DOHH2 (cell line): ENCODE data around the gene SLC35B4.
A peak's percentile ranks its signal among the peaks of the same experiment; 100 is the strongest.

Source experiments
- H3F3A ChIP-seq: fragments of 200-600 bp; sonication (generic), shearing (Covaris generic); 2 replicates; pipeline ENCODE4 v1.6.0; 2016; ENCODE audit warnings: antibody characterized with exemption, mild to moderate bottlenecking; ENCODE audit not compliant: control insufficient read depth, insufficient read depth
- H3K27ac ChIP-seq: fragments of 200-600 bp; sonication (generic); 2 replicates; pipeline ENCODE4 v1.5.1; 2014; ENCODE audit warnings: low read depth, mild to moderate bottlenecking, low read length, moderate library complexity
- H3K27me3 ChIP-seq: fragments of 200-600 bp; sonication (generic); 2 replicates; pipeline ENCODE4 v1.6.1; 2014; ENCODE audit warnings: mild to moderate bottlenecking, low read length, mixed read lengths; ENCODE audit not compliant: control insufficient read depth
- H3K36me3 ChIP-seq: fragments of 200-600 bp; sonication (generic); 2 replicates; pipeline ENCODE4 v1.6.1; 2014; ENCODE audit warnings: mild to moderate bottlenecking, low read length, moderate library complexity, mixed read lengths; ENCODE audit not compliant: control insufficient read depth
- H3K4me1 ChIP-seq: fragments of 200-600 bp; sonication (generic); 2 replicates; pipeline ENCODE4 v1.6.1; 2014; ENCODE audit warnings: mild to moderate bottlenecking, low read length, mixed read lengths; ENCODE audit not compliant: control insufficient read depth
- H3K4me2 ChIP-seq: fragments of 200-600 bp; sonication (generic); 2 replicates; pipeline ENCODE4 v1.6.0; 2014; ENCODE audit warnings: mild to moderate bottlenecking, low read length, moderate library complexity
- H3K4me3 ChIP-seq: fragments of 200-600 bp; sonication (generic); 2 replicates; pipeline ENCODE4 v1.5.1; 2014; ENCODE audit warnings: mild to moderate bottlenecking, low read length, mixed read lengths
- H3K79me2 ChIP-seq: fragments of 200-600 bp; sonication (generic); 2 replicates; pipeline ENCODE4 v1.6.1; 2014; ENCODE audit warnings: mild to moderate bottlenecking, low read length, mixed read lengths; ENCODE audit not compliant: control insufficient read depth
- H3K9me2 ChIP-seq: fragments of 200-600 bp; sonication (generic); replicated peaks from 2 replicates; pipeline ENCODE4 v1.6.1; 2014; ENCODE audit warnings: mild to moderate bottlenecking, low read length, mixed read lengths; ENCODE audit not compliant: control insufficient read depth
- H3K9me3 ChIP-seq: fragments of 200-600 bp; sonication (generic); 2 replicates; pipeline ENCODE4 v1.6.1; 2014; ENCODE audit warnings: antibody characterized with exemption, low read length, mixed read lengths; ENCODE audit not compliant: control insufficient read depth, insufficient read depth
- H4K20me1 ChIP-seq: fragments of 200-600 bp; sonication (generic); 2 replicates; pipeline ENCODE4 v1.6.0; 2014; ENCODE audit warnings: low read depth, mild to moderate bottlenecking, antibody characterized with exemption, low read length, moderate library complexity; ENCODE audit not compliant: control insufficient read depth, insufficient read depth
- CTCF ChIP-seq: fragments of 200-600 bp; sonication (generic); IDR thresholded peaks from one replicate; pipeline ENCODE4 v1.5.1; 2014; ENCODE audit warnings: antibody characterized with exemption, mild to moderate bottlenecking, low read depth, low read length; ENCODE audit not compliant: poor library complexity, severe bottlenecking
- EZH2phosphoT487 ChIP-seq: fragments of 200-600 bp; sonication (generic); IDR thresholded peaks from 2 replicates; pipeline ENCODE4 v1.6.1; 2017; ENCODE audit warnings: borderline replicate concordance, mild to moderate bottlenecking, antibody characterized with exemption, low read length, moderate library complexity, mixed read lengths

SLC35B4 gene

GRCh38 chr7:134329614-134330346 lies 13.1 kb upstream of the SLC35B4 start:
- Histone ChIP-seq H3K9me3 (no peaks in the 10 kb centered on the region), H3K4me1 (peaks cover 6% of the 10 kb centered on the region), H3K27ac (no peak overlapping the region), H3K36me3 (no peaks in the 10 kb centered on the region), H3F3A (no peaks in the 10 kb centered on the region), H3K4me3 (no peak overlapping the region), H3K27me3 (peaks cover 6% of the 10 kb centered on the region; the same call in 1 of the 2 replicates), H3K79me2 (no peaks in the 10 kb centered on the region), H4K20me1 (no peaks in the 10 kb centered on the region), H3K9me2 (no peaks in the 10 kb centered on the region), H3K4me2 (no peak overlapping the region)
- TF ChIP-seq EZH2phosphoT487 (no peak), CTCF (no peak)

- no peaks in the 10 kb centered on the region for H3K79me2 ChIP-seq
- no peak overlapping the region for H3K4me2 ChIP-seq
- H3K4me1 ChIP-seq = peaks cover 6% of the 10 kb centered on the region
- H3K9me2 ChIP-seq = no peaks in the 10 kb centered on the region
- TF ChIP-seq EZH2phosphoT487 (no peak), CTCF (no peak)
- no peak overlapping the region for H3K27ac ChIP-seq
- H3K27me3 ChIP-seq = peaks cover 6% of the 10 kb centered on the region; the same call in 1 of the 2 replicates
- H4K20me1 ChIP-seq = no peaks in the 10 kb centered on the region
- no peaks in the 10 kb centered on the region for H3F3A ChIP-seq
- no peak overlapping the region for H3K4me3 ChIP-seq
- H3K9me3 ChIP-seq = no peaks in the 10 kb centered on the region
- no peaks in the 10 kb centered on the region for H3K36me3 ChIP-seq
These were observed 12.2 kb upstream of the SLC35B4 start for GRCh38 chr7:134328900-134329299.

- Histone ChIP-seq H3K9me2 (no peaks in the 10 kb centered on the region), H3K79me2 (no peaks in the 10 kb centered on the region), H3K9me3 (no peaks in the 10 kb centered on the region), H3F3A (no peaks in the 10 kb centered on the region), H3K4me3 (no peak overlapping the region), H3K4me2 (peak overlapping the region; percentile 27; the same call in 1 of the 2 replicates), H3K27ac (no peak overlapping the region), H3K27me3 (0 out of 2 replicates have a peak, but pooled peaks cover 6% of the 10 kb centered on the region), H3K36me3 (no peaks in the 10 kb centered on the region), H4K20me1 (no peaks in the 10 kb centered on the region), H3K4me1 (peaks cover 6% of the 10 kb centered on the region)
- TF ChIP-seq EZH2phosphoT487 = no peak
- TF ChIP-seq CTCF = peak; percentile 93
These were observed 11.2 kb upstream of the SLC35B4 start for GRCh38 chr7:134327896-134328295.
